Trophoblast cell (in vitro differentiated cells and primary cell): ENCODE data around the gene HOXB1.
A peak's percentile ranks its signal among the peaks of the same experiment; 100 is the strongest.
"Not testable (repeated sequence)": the region's sequence is repeated elsewhere in the genome, so short reads cannot be mapped to it uniquely, and the experiment has no call there.

Source experiments
- DNase-seq, 2 donors: peaks; one replicate each; pipeline ENCODE4 v3.0.0-alpha.2; 2016
- H2AFZ ChIP-seq: 2 replicates; pipeline ENCODE4 v1.6.1; 2013; ENCODE audit warnings: low read length, moderate library complexity, mild to moderate bottlenecking; ENCODE audit not compliant: insufficient read depth, poor library complexity
- H2AK5ac ChIP-seq: 2 replicates; pipeline ENCODE4 v1.6.1; 2013; ENCODE audit warnings: mild to moderate bottlenecking, low read length
- H2BK120ac ChIP-seq: 2 replicates; pipeline ENCODE4 v1.6.1; 2013; ENCODE audit warnings: low read length, mild to moderate bottlenecking, moderate library complexity; ENCODE audit not compliant: insufficient read depth, poor library complexity
- H2BK12ac ChIP-seq: 2 replicates; pipeline ENCODE4 v1.6.1; 2013; ENCODE audit warnings: mild to moderate bottlenecking, low read length, moderate library complexity
- H2BK5ac ChIP-seq: 2 replicates; pipeline ENCODE4 v1.6.1; 2013; ENCODE audit warnings: low read length, low read depth, moderate library complexity, mild to moderate bottlenecking; ENCODE audit not compliant: poor library complexity
- H3K14ac ChIP-seq: 2 replicates; pipeline ENCODE4 v1.6.1; 2013; ENCODE audit warnings: mild to moderate bottlenecking, low read length
- H3K18ac ChIP-seq: 2 replicates; pipeline ENCODE4 v1.6.1; 2013; ENCODE audit warnings: mild to moderate bottlenecking, low read length
- H3K23ac ChIP-seq: 2 replicates; pipeline ENCODE4 v1.6.1; 2013; ENCODE audit warnings: low read length
- H3K27ac ChIP-seq: 2 replicates; pipeline ENCODE4 v1.5.1; 2013; ENCODE audit warnings: low read depth, mild to moderate bottlenecking, inconsistent platforms, low read length, moderate library complexity
- H3K27me3 ChIP-seq: 2 replicates; pipeline ENCODE4 v1.6.1; 2013; ENCODE audit warnings: inconsistent platforms, mild to moderate bottlenecking, low read length, moderate library complexity; ENCODE audit not compliant: insufficient read depth
- H3K36me3 ChIP-seq, 2 experiments: 1 replicate in 1 of 2; 2 replicates in 1 of 2; pipeline ENCODE4 v1.6.1; 2013; ENCODE audit warnings: low read length in 2 of 2, mild to moderate bottlenecking in 2 of 2, moderate library complexity in 1 of 2; ENCODE audit not compliant: insufficient read depth in 2 of 2, control insufficient read depth in 1 of 2
- H3K4ac ChIP-seq: 2 replicates; pipeline ENCODE4 v1.6.1; 2013; ENCODE audit warnings: low read depth, mild to moderate bottlenecking, low read length, moderate library complexity
- H3K4me1 ChIP-seq, 2 experiments: 1 replicate in 1 of 2; 2 replicates in 1 of 2; pipeline ENCODE4 v1.6.1; 2013; ENCODE audit warnings: low read length in 2 of 2, mild to moderate bottlenecking in 2 of 2, moderate library complexity in 1 of 2; ENCODE audit not compliant: insufficient read depth in 2 of 2, control insufficient read depth in 1 of 2
- H3K4me2 ChIP-seq: 2 replicates; pipeline ENCODE4 v1.6.1; 2013; ENCODE audit warnings: inconsistent platforms, mild to moderate bottlenecking, low read length, moderate library complexity
- H3K4me3 ChIP-seq: 2 replicates; pipeline ENCODE4 v1.5.1; 2013; ENCODE audit warnings: mild to moderate bottlenecking, low read depth, low read length, inconsistent platforms
- H3K79me1 ChIP-seq: one replicate; pipeline ENCODE4 v1.6.1; 2013; ENCODE audit warnings: low read length
- H3K79me2 ChIP-seq: 2 replicates; pipeline ENCODE4 v1.6.1; 2013; ENCODE audit warnings: low read length, mild to moderate bottlenecking; ENCODE audit not compliant: control insufficient read depth, insufficient read depth, poor library complexity
- H3K9ac ChIP-seq: 2 replicates; pipeline ENCODE4 v1.6.1; 2013; ENCODE audit warnings: mild to moderate bottlenecking, low read length
- H3K9me3 ChIP-seq: 2 replicates; pipeline ENCODE4 v1.6.1; 2013; ENCODE audit warnings: low read depth, mild to moderate bottlenecking, control low read depth, inconsistent platforms, low read length; ENCODE audit not compliant: insufficient read depth
- H4K12ac ChIP-seq: 2 replicates; pipeline ENCODE4 v1.6.1; 2013; ENCODE audit warnings: low read depth, mild to moderate bottlenecking, low read length, moderate library complexity
- H4K8ac ChIP-seq: 2 replicates; pipeline ENCODE4 v1.6.1; 2013; ENCODE audit warnings: low read depth, mild to moderate bottlenecking, low read length, moderate library complexity
- H4K91ac ChIP-seq: one replicate; pipeline ENCODE4 v1.6.1; 2013; ENCODE audit warnings: low read depth, mild to moderate bottlenecking, low read length, moderate library complexity
- WGBS: extraction: QIAGEN DNeasy Blood & Tissue Kit; methylation state at CpG from one replicate; pipeline ENCODE4 v1.1.7; 2013; ENCODE audit warnings: missing lambda C conversion rate; ENCODE audit not compliant: insufficient read length, insufficient coverage; ENCODE audit errors: extremely low coverage; 5-methylcytosine and 5-hydroxymethylcytosine counted together

Gene HOXB1

GRCh38 chr17:48483471-48484131, 47.2 kb downstream of the HOXB1 start:
- H3K36me3 ChIP-seq, result no peaks in the 10 kb centered on the region
- H3K14ac ChIP-seq, result no peak overlapping the region
- no peak overlapping the region for H2AFZ ChIP-seq
- no peak overlapping the region for H3K4me2 ChIP-seq
- H2BK12ac ChIP-seq, result no peak overlapping the region
- no CpG with 5 or more reads among the region's 6 CpGs for WGBS
- peaks cover 21 to 23% of the 10 kb centered on the region in 2 experiments for H3K4me1 ChIP-seq
- no peak overlapping the region for H2BK5ac ChIP-seq
- H2AK5ac ChIP-seq, result no peak overlapping the region
- no peak overlapping the region for H4K12ac ChIP-seq
- no peak overlapping the region for H4K8ac ChIP-seq
- DNase-seq, result peak; percentile 25 to 53
- H3K79me2 ChIP-seq, result no peaks in the 10 kb centered on the region
- no peak overlapping the region for H4K91ac ChIP-seq
- no peak overlapping the region for H3K18ac ChIP-seq
- no peaks in the 10 kb centered on the region for H3K9me3 ChIP-seq
- H2BK120ac ChIP-seq, result no peak overlapping the region
- peaks cover 5% of the 10 kb centered on the region for H3K79me1 ChIP-seq
- H3K4ac ChIP-seq, result no peak overlapping the region
- no peak overlapping the region for H3K9ac ChIP-seq
- H3K27me3 ChIP-seq, result no peaks in the 10 kb centered on the region
- H3K23ac ChIP-seq, result no peak overlapping the region
- no peak overlapping the region for H3K27ac ChIP-seq
- no peak overlapping the region for H3K4me3 ChIP-seq

DNA sequence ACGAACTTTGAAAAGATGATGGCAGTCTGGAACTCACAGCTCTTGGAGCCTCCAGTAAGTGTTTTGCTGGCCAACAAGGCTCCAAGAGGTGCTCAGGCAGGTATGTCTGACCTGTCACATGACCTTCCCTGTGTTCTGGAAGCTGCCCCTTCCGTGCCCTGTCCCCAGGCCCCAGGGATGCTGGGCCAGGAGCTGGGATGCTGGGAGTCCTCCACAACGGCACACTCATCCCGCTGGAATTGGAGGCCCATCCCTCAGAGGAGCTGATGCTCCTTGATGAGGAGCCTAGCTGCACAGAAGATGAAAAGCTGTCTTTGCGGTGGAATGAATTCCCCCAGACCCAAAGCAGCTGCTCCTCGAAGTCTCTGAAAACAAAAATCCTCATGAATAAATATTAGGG, 47.8 kb downstream of the HOXB1 start:
- Histone ChIP-seq H4K91ac (no peak overlapping the region), H2BK12ac (peak overlapping the region; percentile 59), H3K9me3 (no peaks in the 10 kb centered on the region), H4K12ac (no peak overlapping the region), H3K9ac (no peak overlapping the region), H3K14ac (no peak overlapping the region), H3K4me2 (no peak overlapping the region), H3K27me3 (no peaks in the 10 kb centered on the region), H4K8ac (peak overlapping the region; percentile 48), H2BK5ac (no peak overlapping the region), H2AFZ (no peak overlapping the region), H3K36me3 (no peaks in the 10 kb centered on the region), H3K23ac (no peak overlapping the region), H3K27ac (peak overlapping the region; percentile 2), H3K79me2 (no peaks in the 10 kb centered on the region), H3K79me1 (peaks cover 5% of the 10 kb centered on the region), H3K4me3 (no peak overlapping the region), H3K18ac (peak overlapping the region; percentile 21), H2BK120ac (peak overlapping the region; percentile 1), H3K4ac (no peak overlapping the region), H2AK5ac (no peak overlapping the region), H3K4me1 (peaks cover 17 to 20% of the 10 kb centered on the region in 2 experiments)
- WGBS, result no CpG with 5 or more reads among the region's 6 CpGs
- DNase-seq, result no peak

GRCh38 chr17:48482301-48482700, 48.5 kb downstream of the HOXB1 start:
- not testable (repeated sequence) for H3K18ac ChIP-seq, H2AFZ ChIP-seq, H3K27ac ChIP-seq, H4K8ac ChIP-seq, H3K9ac ChIP-seq, H3K14ac ChIP-seq, H3K27me3 ChIP-seq, H3K23ac ChIP-seq, H2BK120ac ChIP-seq, H3K79me1 ChIP-seq, H3K4ac ChIP-seq, H3K79me2 ChIP-seq, H4K12ac ChIP-seq, H3K9me3 ChIP-seq, H3K36me3 ChIP-seq, DNase-seq, H4K91ac ChIP-seq, H2AK5ac ChIP-seq, H3K4me3 ChIP-seq, H3K4me2 ChIP-seq, H2BK5ac ChIP-seq, H2BK12ac ChIP-seq
- H3K4me1 ChIP-seq, result peaks cover 16 to 19% of the 10 kb centered on the region in 2 experiments
- no CpG with 5 or more reads among the region's 4 CpGs for WGBS

DNA sequence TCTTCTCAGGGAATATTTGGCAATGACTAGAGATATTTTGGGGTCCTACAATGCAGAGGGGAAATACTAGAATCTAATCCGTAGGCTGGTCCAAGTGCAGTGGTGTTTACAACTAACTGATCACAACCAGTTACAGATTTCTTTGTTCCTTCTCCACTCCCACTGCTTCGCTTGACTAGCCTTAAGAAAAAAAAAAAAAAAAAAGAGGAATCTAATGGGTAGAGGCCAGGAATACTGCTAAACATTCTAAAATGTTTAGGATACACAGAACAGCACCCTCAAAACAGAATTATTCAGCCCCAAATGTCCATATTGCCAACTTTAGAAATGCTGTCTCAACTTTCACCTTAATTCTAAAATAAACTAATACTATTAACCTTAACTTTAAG, 51.8 kb downstream of the HOXB1 start:
- Histone ChIP-seq H4K12ac (no peak overlapping the region), H3K4me2 (no peak overlapping the region), H3K9ac (no peak overlapping the region), H2BK5ac (no peak overlapping the region), H3K23ac (no peak overlapping the region), H3K4me3 (no peak overlapping the region), H2BK12ac (no peak overlapping the region), H2AK5ac (no peak overlapping the region), H3K79me2 (no peaks in the 10 kb centered on the region), H3K27me3 (no peaks in the 10 kb centered on the region), H3K4ac (no peak overlapping the region), H2AFZ (no peak overlapping the region), H2BK120ac (no peak overlapping the region), H4K8ac (no peak overlapping the region), H4K91ac (no peak overlapping the region), H3K14ac (no peak overlapping the region), H3K27ac (no peak overlapping the region), H3K79me1 (peaks cover 2% of the 10 kb centered on the region), H3K18ac (no peak overlapping the region), H3K36me3 (no peaks in the 10 kb centered on the region), H3K4me1 (peaks cover 9 to 11% of the 10 kb centered on the region in 2 experiments), H3K9me3 (no peaks in the 10 kb centered on the region)
- no CpG with 5 or more reads among the region's 2 CpGs for WGBS
- DNase-seq, result no peak
